OCI-LY3 (cell line): ENCODE results near the gene GABRB3.

Experiments
- CTCF ChIP-seq: fragments of 200-600, 300-600 bp; sonication (generic); IDR thresholded peaks from 2 replicates; pipeline ENCODE4 v1.5.1; 2014; ENCODE audit warnings: antibody characterized with exemption, low read length, low read depth
- EZH2phosphoT487 ChIP-seq: fragments of 200-600 bp; shearing (Covaris generic); IDR thresholded peaks from 2 replicates; pipeline ENCODE4 v1.6.1; 2018; ENCODE audit warnings: antibody characterized with exemption, mixed run types, low read depth

- TF ChIP-seq CTCF (no peak), EZH2phosphoT487 (no peak)
Observed at GRCh38 chr15:26697913-26698312, 75.0 kb downstream of the GABRB3 start.
